HCT116 (cell line): ENCODE data around the gene SH3BP5L. TPM values are rescaled to one million over a fixed set of nuclear protein-coding genes. Genes with fewer than 3 reads are reported as not detected.

Source experiments
- ATAC-seq: fragments of 200-7000 bp; cut with Tn5 transposase; 2 replicates; pipeline ENCODE4 v1.9.1; 2020; ENCODE audit warnings: mild to moderate bottlenecking, moderate library complexity
- BruUV-seq: library from RNA; stranded (reverse); fragments of 400-500 nt; replicated peaks from 2 replicates; lab custom pipeline; 2021; lab: Mats Ljungman, UMichigan
- CTCF ChIA-PET: fragments of 300-600 bp; sonication (Branson Sonifier 250); formaldehyde crosslinking; loops from one replicate; lab custom pipeline; 2021; ENCODE audit warnings: antibody characterized with exemption; lab: Charles Lee
- POLR2A ChIA-PET: fragments of 300-600, 350-600 bp; sonication (Branson Sonifier 250); formaldehyde crosslinking; loops from one replicate; lab custom pipeline; 2021; ENCODE audit warnings: antibody characterized with exemption; lab: Charles Lee
- RAD21 ChIA-PET, 2 experiments: fragments of 300-600 bp; sonication (Branson Sonifier 250); formaldehyde crosslinking; loops; one replicate each; lab custom pipeline; 2023; ENCODE audit warnings: low total read pairs in 2 of 2; ENCODE audit not compliant: uncharacterized antibody in 2 of 2, unreplicated experiment in 2 of 2, low non-redundant PET in 1 of 2; lab: Charles Lee
- DNase-seq: peaks from one replicate; pipeline ENCODE4 v3.0.0-alpha.2; 2010; ENCODE audit warnings: low read depth, low spot score
- H2AFZ ChIP-seq: fragments of 200-600 bp; shearing (Covaris generic), sonication (generic); 2 replicates; pipeline ENCODE4 v1.6.1; 2017; ENCODE audit warnings: low read depth, mixed run types, mixed read lengths, antibody characterized with exemption, low read length; ENCODE audit not compliant: poor library complexity, severe bottlenecking
- H3K27ac ChIP-seq: 2 replicates; pipeline ENCODE4 v1.5.1; 2012; ENCODE audit warnings: low read depth, low read length
- H3K27me3 ChIP-seq: fragments of 200-600 bp; sonication (generic); 2 replicates; pipeline ENCODE4 v1.6.1; 2016; ENCODE audit warnings: mixed run types, low read length, mixed read lengths; ENCODE audit not compliant: insufficient read depth
- H3K36me3 ChIP-seq, 2 experiments: fragments of 200-500 bp in 1 of 2; fragments of 200-600 bp in 1 of 2; sonication (Bioruptor generic) in 1 of 2; sonication (generic) in 1 of 2; 2 replicates each; pipeline versions ENCODE4 v1.5.1 to v1.6.1; 2014 to 2016; ENCODE audit warnings: low read length in 2 of 2, inconsistent platforms in 1 of 2, mixed read lengths in 1 of 2, mixed run types in 1 of 2; ENCODE audit not compliant: insufficient read depth in 2 of 2, control insufficient read depth in 1 of 2
- H3K4me1 ChIP-seq, 2 experiments: fragments of 200-600 bp in 1 of 2; sonication (generic) in 1 of 2; 2 replicates each; pipeline versions ENCODE4 v1.5.1 to v1.6.1; 2012 to 2017; ENCODE audit warnings: low read length in 2 of 2, inconsistent platforms in 1 of 2, mild to moderate bottlenecking in 1 of 2, mixed read lengths in 1 of 2, mixed run types in 1 of 2, moderate library complexity in 1 of 2; ENCODE audit not compliant: insufficient read depth in 2 of 2, control insufficient read depth in 1 of 2
- H3K4me2 ChIP-seq: fragments of 200-600 bp; sonication (generic); 2 replicates; pipeline ENCODE4 v1.6.1; 2017; ENCODE audit warnings: mixed run types, low read length, mixed read lengths
- H3K4me3 ChIP-seq, 2 experiments: fragments of 200-600 bp in 1 of 2; sonication (generic) in 1 of 2; replicated peaks in 1 of 2; 2 replicates each; pipeline ENCODE4 v1.5.1; 2011 to 2016; ENCODE audit warnings: low read length in 2 of 2, control low read depth in 1 of 2, low read depth in 1 of 2, mild to moderate bottlenecking in 1 of 2, mixed read lengths in 1 of 2, mixed run types in 1 of 2
- H3K79me2 ChIP-seq: fragments of 200-600 bp; sonication (generic); 2 replicates; pipeline ENCODE4 v1.6.1; 2017; ENCODE audit warnings: mild to moderate bottlenecking, mixed run types, low read length, moderate library complexity, mixed read lengths; ENCODE audit not compliant: insufficient read depth
- H3K9ac ChIP-seq: fragments of 200-600 bp; sonication (generic); 2 replicates; pipeline ENCODE4 v1.6.1; 2016; ENCODE audit warnings: low read length, mixed read lengths
- H3K9me2 ChIP-seq: fragments of 200-600 bp; sonication (generic), shearing (Covaris generic); 2 replicates; pipeline ENCODE4 v1.6.1; 2017; ENCODE audit warnings: mixed run types, mild to moderate bottlenecking, moderate library complexity; ENCODE audit not compliant: insufficient read depth
- H3K9me3 ChIP-seq, 2 experiments: fragments of 200-500 bp in 1 of 2; fragments of 200-600 bp in 1 of 2; sonication (Bioruptor generic) in 1 of 2; sonication (generic) in 1 of 2; 2 replicates each; pipeline ENCODE4 v1.6.1; 2014 to 2017; ENCODE audit warnings: low read length in 2 of 2, mixed read lengths in 2 of 2, inconsistent platforms in 1 of 2, low read depth in 1 of 2, mild to moderate bottlenecking in 1 of 2, mixed run types in 1 of 2, moderate library complexity in 1 of 2; ENCODE audit not compliant: control insufficient read depth in 1 of 2, insufficient read depth in 1 of 2
- H4K20me1 ChIP-seq: fragments of 200-600 bp; sonication (generic), shearing (Covaris generic); 2 replicates; pipeline ENCODE4 v1.6.1; 2017; ENCODE audit warnings: mixed run types, mild to moderate bottlenecking, moderate library complexity; ENCODE audit not compliant: insufficient read depth
- EGR1 ChIP-seq: IDR thresholded peaks from 2 replicates; pipeline ENCODE4 v1.6.1; 2012; ENCODE audit warnings: low read depth
- POLR2AphosphoS5 ChIP-seq: IDR thresholded peaks from 2 replicates; pipeline ENCODE4 v1.6.1; 2011; ENCODE audit warnings: mild to moderate bottlenecking, low read depth, low read length, moderate library complexity
- SIN3A ChIP-seq: IDR thresholded peaks from 2 replicates; pipeline ENCODE4 v1.6.1; 2012; ENCODE audit warnings: low read depth
- SP1 ChIP-seq: IDR thresholded peaks from 2 replicates; pipeline ENCODE4 v1.6.1; 2012; ENCODE audit warnings: low read depth
- ZFX ChIP-seq: fragments of 450-650 bp; IDR thresholded peaks from 2 replicates; pipeline ENCODE4 v1.6.1; 2017
- intact Hi-C: fragments of 100-400 bp; cut with micrococcal nuclease; formaldehyde crosslinking; loops from 2 replicates; pipeline ENCODE4 v1.10.0; 2022
- total RNA-seq: library from RNA; stranded (reverse); gene quantifications from one replicate; pipeline ENCODE4 v1.2.1, GENCODE V29; 2021; ENCODE audit not compliant: unreplicated experiment
- TF ChIP-seq, protein P1 (sequence below): IDR thresholded peaks from 2 replicates; pipeline ENCODE4 v1.6.1; 2012

Gene SH3BP5L
- total RNA-seq, 1 experiment from 2014 or later, result 22.3 TPM

DNA sequence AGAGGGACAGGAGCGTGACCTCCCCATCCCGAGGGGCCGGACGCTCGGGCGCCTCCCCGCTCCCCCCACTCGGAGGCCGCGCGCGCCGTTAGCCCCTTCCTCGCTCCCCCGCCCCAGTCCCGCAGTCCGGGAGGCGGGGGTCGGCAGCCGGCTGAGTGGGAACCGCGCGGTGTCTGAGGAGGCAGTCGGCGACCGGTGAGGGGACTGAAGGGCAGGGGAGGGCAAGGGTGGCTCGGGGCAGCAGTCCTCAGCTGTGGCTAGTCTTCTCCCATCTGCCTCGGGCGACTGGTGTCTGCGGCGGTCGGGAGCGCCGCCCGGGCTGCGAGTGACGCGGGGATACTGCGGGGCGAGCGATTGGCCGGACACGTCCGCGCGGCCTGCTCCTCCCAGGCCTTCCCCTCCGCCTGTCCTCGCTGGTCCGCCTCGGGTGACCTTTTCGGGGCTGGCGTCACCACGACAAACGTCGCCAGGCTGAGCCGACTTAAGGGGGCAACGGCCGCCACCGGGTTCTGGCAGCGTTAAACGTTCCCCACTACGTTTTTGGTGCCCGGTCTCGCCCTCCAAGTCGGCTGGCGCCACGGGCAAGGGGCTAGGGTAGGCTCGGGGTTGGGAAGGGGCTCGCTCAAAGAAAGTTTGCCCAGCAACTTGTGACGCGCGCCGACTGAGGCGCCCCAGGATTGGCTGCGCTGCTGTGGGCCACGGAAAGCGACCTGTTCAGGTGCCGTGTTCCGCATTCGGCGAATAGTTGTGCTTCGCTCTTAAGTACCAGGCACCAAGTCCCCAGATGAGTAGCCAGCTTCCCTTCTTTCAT is 12.8 kb upstream of the SH3BP5L start:
- Histone ChIP-seq H3K79me2 (peaks cover 37% of the 10 kb centered on the region), H3K27me3 (no peaks in the 10 kb centered on the region), H3K4me3 (peak overlapping the region; percentile 69 to 84), H3K36me3 (no peaks in the 10 kb centered on the region), H3K4me2 (peak overlapping the region; percentile 84), H3K9me2 (no peaks in the 10 kb centered on the region), H3K27ac (peak overlapping the region; percentile 97), H3K9ac (peak overlapping the region; percentile 88), H2AFZ (no peak overlapping the region), H4K20me1 (no peaks in the 10 kb centered on the region), H3K9me3 (no peaks in the 10 kb centered on the region), H3K4me1 (peaks cover 5 to 24% of the 10 kb centered on the region in 2 experiments; a peak in 3 of 4 replicates)
- ChIA-PET POLR2A (interaction anchor here (0.8 to 4.4 kb wide), 6 partner anchors 8 to 68 kb away, joined by 3 to 49 read pairs (median 6); partner anchors contain the start of genes PGBD2, SH3BP5L and ZNF692), RAD21 (interaction anchor here in 1 of 2 experiments (1.1 kb wide), 1 partner anchor 13 kb away, joined by 4 read pairs; the partner anchor contains the start of gene SH3BP5L), CTCF (interaction anchor here (1.0 to 2.9 kb wide), 6 partner anchors 10 to 142 kb away, joined by 3 to 24 read pairs (median 6); partner anchors contain the start of genes SH3BP5L and ZNF692)
- peak; percentile 85 for DNase-seq
- intact Hi-C loops, result loop anchor here (1.0 kb wide), 3 partner anchors 12 to 35 kb away; partner anchors contain the start of gene ZNF692
- no TSS peak for BruUV-seq
- ATAC-seq, result peak; percentile 77
- peak; percentile 70 for TF ChIP-seq SP1
- peak; percentile 77 for TF ChIP-seq ZFX
- TF ChIP-seq, protein P1, sequence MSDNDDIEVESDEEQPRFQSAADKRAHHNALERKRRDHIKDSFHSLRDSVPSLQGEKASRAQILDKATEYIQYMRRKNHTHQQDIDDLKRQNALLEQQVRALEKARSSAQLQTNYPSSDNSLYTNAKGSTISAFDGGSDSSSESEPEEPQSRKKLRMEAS, result peak; percentile 73
- no peak for TF ChIP-seq SIN3A
- TF ChIP-seq POLR2AphosphoS5, result peak; percentile 38; the same call in 1 of the 2 replicates
- TF ChIP-seq EGR1, result no peak
